ENCODE data around the gene POR.
"Not testable (repeated sequence)": the region's sequence is repeated elsewhere in the genome, so short reads cannot be mapped to it uniquely, and the experiment has no call there.

POR gene

GRCh38 chr7:76002139-76002538 is 87.2 kb downstream of the POR start:
- no peaks in the 10 kb centered on the region for H3K79me2 ChIP-seq (ENCODE audit: insufficient read depth, low read length)
- H3F3A ChIP-seq (ENCODE audit: insufficient read depth, low read length) = no peaks in the 10 kb centered on the region
- no peak overlapping the region for H3K27ac ChIP-seq (ENCODE audit: low read depth, low read length, poor library complexity, severe bottlenecking)
- H3K9me3 ChIP-seq (ENCODE audit: low read length) = no peaks in the 10 kb centered on the region
- peaks cover 45% of the 10 kb centered on the region for H3K36me3 ChIP-seq (ENCODE audit: insufficient read depth, low read length)
- H4K20me1 ChIP-seq (ENCODE audit: insufficient read depth, low read length) = no peaks in the 10 kb centered on the region
- no peaks in the 10 kb centered on the region for H3K9me2 ChIP-seq (ENCODE audit: low read depth, low read length)
- no peak for TF ChIP-seq EZH2 (IDR thresholded peaks at IDR 0.05; ENCODE audit: borderline replicate concordance, low read length)
- no peak for TF ChIP-seq CTCF (IDR thresholded peaks at IDR 0.05; ENCODE audit: low read length)
- no peak overlapping the region for H3K9ac ChIP-seq (ENCODE audit: low read length)
- no peak overlapping the region for H2AFZ ChIP-seq (ENCODE audit: low read length)
- H3K4me3 ChIP-seq (ENCODE audit: low read depth, low read length, poor library complexity, severe bottlenecking) = no peak overlapping the region
- no peak overlapping the region for H3K4me2 ChIP-seq (ENCODE audit: low read length)
- peaks cover 4% of the 10 kb centered on the region for H3K4me1 ChIP-seq (ENCODE audit: insufficient read depth, low read length, severe bottlenecking)
- H3K27me3 ChIP-seq (ENCODE audit: insufficient read depth, low read length) = no peaks in the 10 kb centered on the region

DNA sequence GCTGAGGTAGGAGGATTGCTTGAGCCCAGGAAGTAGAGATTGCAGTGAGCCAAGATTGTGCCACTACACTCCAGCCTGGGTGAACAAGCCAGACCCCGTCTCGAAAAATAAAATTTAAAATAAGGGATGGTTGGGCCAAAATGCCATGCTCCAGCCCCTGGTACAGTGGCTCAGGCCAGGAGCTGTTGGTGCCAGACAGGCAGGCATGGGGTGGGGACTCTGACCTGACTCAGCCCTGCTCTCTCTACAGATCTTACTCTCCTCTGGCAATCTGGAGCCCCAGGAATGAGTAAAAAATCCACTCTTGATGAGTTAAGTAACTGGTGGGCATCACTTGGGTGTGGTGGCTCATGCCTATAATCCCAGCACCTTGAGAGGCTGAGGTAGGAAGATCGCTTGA is 87.9 kb downstream of the POR start:
- TF ChIP-seq CTCF (IDR thresholded peaks at IDR 0.05; ENCODE audit: low read length) = no peak
- no peak for TF ChIP-seq EZH2 (IDR thresholded peaks at IDR 0.05; ENCODE audit: borderline replicate concordance, low read length)
- H4K20me1 ChIP-seq (ENCODE audit: insufficient read depth, low read length) = no peaks in the 10 kb centered on the region

GRCh38 chr7:76003351-76003750 is 88.4 kb downstream of the POR start:
- Histone ChIP-seq H2AFZ (ENCODE audit: low read length) (no peak overlapping the region), H3K36me3 (ENCODE audit: insufficient read depth, low read length) (peaks cover 35% of the 10 kb centered on the region), H3K27ac (ENCODE audit: low read depth, low read length, poor library complexity, severe bottlenecking) (no peak overlapping the region), H3K9me2 (ENCODE audit: low read depth, low read length) (no peaks in the 10 kb centered on the region), H3K79me2 (ENCODE audit: insufficient read depth, low read length) (no peaks in the 10 kb centered on the region), H3K4me2 (ENCODE audit: low read length) (no peak overlapping the region), H4K20me1 (ENCODE audit: insufficient read depth, low read length) (no peaks in the 10 kb centered on the region), H3K4me1 (ENCODE audit: insufficient read depth, low read length, severe bottlenecking) (no peaks in the 10 kb centered on the region), H3K4me3 (ENCODE audit: low read depth, low read length, poor library complexity, severe bottlenecking) (no peak overlapping the region), H3K9me3 (ENCODE audit: low read length) (no peaks in the 10 kb centered on the region), H3K9ac (ENCODE audit: low read length) (no peak overlapping the region), H3K27me3 (ENCODE audit: insufficient read depth, low read length) (no peaks in the 10 kb centered on the region), H3F3A (ENCODE audit: insufficient read depth, low read length) (no peaks in the 10 kb centered on the region)
- no peak for TF ChIP-seq EZH2 (IDR thresholded peaks at IDR 0.05; ENCODE audit: borderline replicate concordance, low read length)
- TF ChIP-seq CTCF (IDR thresholded peaks at IDR 0.05; ENCODE audit: low read length) = no peak

More for the DNA sequence above, 87.9 kb downstream of the POR start:
- Histone ChIP-seq H3K9me3 (ENCODE audit: low read length) (no peaks in the 10 kb centered on the region), H3K27me3 (ENCODE audit: insufficient read depth, low read length) (no peaks in the 10 kb centered on the region), H2AFZ (ENCODE audit: low read length) (no peak overlapping the region), H3K4me2 (ENCODE audit: low read length) (no peak overlapping the region), H3K27ac (ENCODE audit: low read depth, low read length, poor library complexity, severe bottlenecking) (no peak overlapping the region), H3K36me3 (ENCODE audit: insufficient read depth, low read length) (peaks cover 41% of the 10 kb centered on the region), H3K9ac (ENCODE audit: low read length) (no peak overlapping the region), H3K4me1 (ENCODE audit: insufficient read depth, low read length, severe bottlenecking) (no peaks in the 10 kb centered on the region), H3K9me2 (ENCODE audit: low read depth, low read length) (no peaks in the 10 kb centered on the region), H3K4me3 (ENCODE audit: low read depth, low read length, poor library complexity, severe bottlenecking) (no peak overlapping the region), H3F3A (ENCODE audit: insufficient read depth, low read length) (no peaks in the 10 kb centered on the region), H3K79me2 (ENCODE audit: insufficient read depth, low read length) (no peaks in the 10 kb centered on the region)

DNA sequence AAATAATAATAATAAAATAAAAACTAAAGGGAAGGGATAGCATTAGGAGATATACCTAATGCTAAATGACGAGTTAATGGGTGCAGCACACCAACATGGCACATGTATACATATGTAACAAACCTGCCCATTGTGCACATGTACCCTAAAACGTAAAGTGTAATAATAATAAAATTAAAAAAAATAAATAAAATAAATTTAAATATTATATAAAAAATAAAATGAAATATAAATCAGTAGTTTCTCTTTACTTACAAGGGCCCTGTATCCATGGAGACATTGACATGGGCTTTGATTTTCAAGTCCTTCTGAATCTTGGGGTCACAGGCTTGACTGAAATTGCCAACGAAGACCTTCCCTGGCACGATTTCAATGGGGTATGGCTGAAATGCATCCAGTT is 90.0 kb downstream of the POR start:
- not testable (repeated sequence) for H3K9me3 ChIP-seq (ENCODE audit: low read length); H3K4me1 ChIP-seq (ENCODE audit: insufficient read depth, low read length, severe bottlenecking); H3K9me2 ChIP-seq (ENCODE audit: low read depth, low read length); H3K27ac ChIP-seq (ENCODE audit: low read depth, low read length, poor library complexity, severe bottlenecking); H4K20me1 ChIP-seq (ENCODE audit: insufficient read depth, low read length); H3K27me3 ChIP-seq (ENCODE audit: insufficient read depth, low read length); H3K4me3 ChIP-seq (ENCODE audit: low read depth, low read length, poor library complexity, severe bottlenecking); H3K79me2 ChIP-seq (ENCODE audit: insufficient read depth, low read length); H3F3A ChIP-seq (ENCODE audit: insufficient read depth, low read length); H3K9ac ChIP-seq (ENCODE audit: low read length); H3K4me2 ChIP-seq (ENCODE audit: low read length); H2AFZ ChIP-seq (ENCODE audit: low read length)
- peaks cover 31% of the 10 kb centered on the region for H3K36me3 ChIP-seq (ENCODE audit: insufficient read depth, low read length)

Measured in OCI-LY1 (cell line).